NOMO-1 (cell line): ENCODE data around the gene ANXA6.

ENCODE experiments used
- DNase-seq, 2 experiments: peaks; one replicate each; lab custom pipeline; 2025; ENCODE audit not compliant: unreplicated experiment in 2 of 2; lab: John Stamatoyannopoulos, UW

The ANXA6 gene

DNA sequence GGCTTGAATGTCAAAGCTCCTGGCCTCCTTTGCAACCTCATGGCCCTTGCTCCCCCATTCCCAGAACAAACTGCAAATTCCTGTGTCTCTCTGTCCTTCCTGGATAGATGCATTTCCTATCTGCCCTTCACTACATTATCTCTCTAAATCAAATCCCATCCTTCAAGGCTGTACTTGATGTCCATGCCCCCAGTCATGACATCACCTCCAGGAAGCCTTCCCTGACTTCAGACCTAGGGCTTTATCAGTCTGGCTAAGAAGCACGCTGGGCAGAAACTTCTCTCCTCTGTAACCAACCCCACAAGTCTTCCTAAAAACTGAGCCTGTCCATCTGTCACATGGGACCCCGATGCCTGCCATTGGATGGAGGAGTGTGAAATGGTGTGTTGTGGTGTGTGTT, 51.1 kb downstream of the ANXA6 start:
- DNase-seq: no peak

DNA sequence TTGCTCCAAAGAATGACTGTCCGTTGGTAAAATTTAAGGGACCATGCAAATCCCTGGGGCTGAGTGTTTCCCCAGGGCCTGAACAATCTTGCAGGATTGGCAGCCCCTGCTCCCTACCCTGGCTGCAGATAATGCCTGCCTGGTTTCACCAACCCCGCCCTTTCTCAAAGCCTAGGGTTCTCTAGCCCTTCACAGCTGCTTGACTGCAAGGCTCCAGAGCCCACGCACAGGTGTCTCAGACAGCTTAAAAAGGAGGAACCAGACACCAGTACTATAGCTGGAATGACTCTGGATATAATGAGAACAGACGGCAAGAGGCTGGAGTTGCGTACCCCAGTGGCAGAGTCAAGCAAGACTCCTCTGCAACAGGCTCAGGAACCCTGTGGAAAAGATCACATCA, 51.5 kb downstream of the ANXA6 start:
- no peak for DNase-seq

DNA sequence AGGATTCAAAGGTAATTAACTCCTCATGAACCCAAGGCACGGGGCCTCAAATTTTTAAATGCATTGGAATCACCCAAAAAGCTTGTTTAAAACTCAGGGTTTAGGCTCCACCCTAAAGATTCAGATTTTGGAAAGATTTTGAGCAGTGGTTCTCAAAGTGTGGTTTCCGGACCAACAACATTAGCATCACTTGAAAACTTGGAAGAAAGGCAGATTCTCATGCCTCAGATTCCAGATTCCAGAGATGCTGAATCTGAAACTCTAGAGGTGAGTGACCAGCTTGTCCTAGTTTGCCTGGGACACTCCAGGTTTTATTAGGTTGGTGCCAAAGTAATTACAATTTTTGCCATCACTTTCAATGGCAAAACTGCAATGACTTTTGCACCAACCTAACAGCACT, 52.0 kb downstream of the ANXA6 start:
- no peak for DNase-seq

DNA sequence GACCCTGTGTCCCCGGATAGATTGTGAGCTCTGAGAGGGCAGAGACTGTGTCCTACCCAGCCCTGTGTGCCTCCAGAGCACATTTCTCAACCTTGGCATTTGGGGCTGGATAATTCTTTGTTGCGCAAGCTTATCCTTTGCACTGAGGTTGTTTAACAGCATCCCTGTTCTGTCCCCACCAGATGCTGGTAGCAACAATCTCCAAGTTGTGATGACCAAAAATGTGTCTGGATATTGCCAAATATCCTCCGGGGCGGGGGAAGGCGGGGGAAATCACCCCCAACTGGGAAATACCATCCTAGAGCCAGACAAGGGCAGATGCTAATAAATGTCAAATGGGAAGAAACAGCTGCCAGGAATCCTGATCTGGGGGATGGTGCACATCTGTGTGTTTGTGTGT, 52.8 kb downstream of the ANXA6 start:
- no peak for DNase-seq

DNA sequence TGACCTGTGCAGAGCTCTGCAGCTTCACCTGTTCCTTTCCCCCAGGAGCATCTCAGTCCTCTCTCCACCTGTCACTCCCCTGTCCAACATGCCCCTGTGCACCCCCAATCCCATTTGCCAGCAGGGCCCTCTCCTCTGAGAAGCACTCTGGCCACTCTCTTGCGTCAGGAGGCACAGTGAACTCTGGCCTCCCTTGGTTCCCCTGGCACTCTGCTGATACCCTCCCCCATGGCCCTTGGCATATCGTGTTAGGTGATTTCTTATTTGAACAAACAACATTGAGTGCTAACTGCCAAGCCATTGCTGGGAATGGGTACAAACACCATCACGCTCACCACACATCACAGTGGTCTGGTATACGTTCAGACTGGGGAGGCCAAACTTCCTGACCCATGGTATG, 55.8 kb downstream of the ANXA6 start:
- no peak for DNase-seq

DNA sequence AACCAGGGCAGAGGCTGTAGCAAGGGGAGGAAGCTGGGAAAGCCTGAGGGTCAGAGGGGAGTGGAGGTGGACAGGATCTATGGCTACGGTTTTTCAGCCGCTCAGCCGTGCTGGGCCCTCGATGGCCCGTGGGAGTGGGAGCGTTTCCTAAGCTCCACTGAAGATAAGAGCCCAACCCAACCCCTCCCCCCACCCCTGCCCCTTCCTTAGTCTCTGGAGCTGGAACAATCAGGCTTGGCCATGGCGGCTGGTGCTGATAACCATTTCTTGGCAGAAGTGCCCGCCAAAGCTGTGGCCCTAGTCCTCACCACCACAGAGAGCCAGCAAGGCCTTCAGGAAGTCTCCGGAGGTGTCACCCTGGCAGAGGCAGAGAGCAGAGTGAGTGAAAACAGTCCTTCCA, 56.4 kb downstream of the ANXA6 start:
- no peak for DNase-seq

DNA sequence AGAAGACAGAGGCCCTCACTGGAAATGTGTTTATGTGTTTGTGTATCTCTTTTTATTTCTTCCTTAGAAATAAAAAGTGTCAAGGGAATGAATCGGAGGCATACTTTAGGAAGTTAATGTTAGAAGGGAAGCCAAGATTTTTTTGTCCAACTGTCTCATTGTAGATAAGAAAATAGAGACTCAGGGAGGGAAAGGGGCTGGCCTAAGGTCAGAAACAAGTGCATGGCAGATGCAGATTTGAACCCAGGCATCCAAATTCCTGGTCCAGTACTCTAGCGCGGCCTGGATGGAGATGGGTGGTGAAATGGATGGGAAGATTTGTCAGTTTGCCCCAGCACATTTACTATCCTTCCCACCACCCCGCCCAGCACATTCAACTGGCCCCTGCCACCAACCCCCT, 56.9 kb downstream of the ANXA6 start:
- no peak for DNase-seq

DNA sequence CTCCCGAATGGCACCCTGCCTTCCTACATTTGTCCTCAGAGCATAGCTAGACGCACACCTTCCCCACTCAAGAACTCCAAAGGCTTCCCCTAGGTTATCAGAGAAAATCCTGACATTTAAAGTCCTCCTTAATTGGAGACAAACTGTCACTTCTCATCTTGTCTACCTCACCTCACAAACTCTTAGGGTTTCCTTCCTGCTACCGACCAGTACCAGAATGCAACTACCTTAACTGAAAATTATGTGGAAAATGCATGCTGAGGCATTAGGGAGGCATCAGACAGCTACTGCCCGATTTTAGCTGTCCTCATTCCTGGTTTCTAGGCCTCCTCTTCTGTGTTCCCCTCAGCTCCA, 58.8 kb downstream of the ANXA6 start:
- no peak for DNase-seq

DNA sequence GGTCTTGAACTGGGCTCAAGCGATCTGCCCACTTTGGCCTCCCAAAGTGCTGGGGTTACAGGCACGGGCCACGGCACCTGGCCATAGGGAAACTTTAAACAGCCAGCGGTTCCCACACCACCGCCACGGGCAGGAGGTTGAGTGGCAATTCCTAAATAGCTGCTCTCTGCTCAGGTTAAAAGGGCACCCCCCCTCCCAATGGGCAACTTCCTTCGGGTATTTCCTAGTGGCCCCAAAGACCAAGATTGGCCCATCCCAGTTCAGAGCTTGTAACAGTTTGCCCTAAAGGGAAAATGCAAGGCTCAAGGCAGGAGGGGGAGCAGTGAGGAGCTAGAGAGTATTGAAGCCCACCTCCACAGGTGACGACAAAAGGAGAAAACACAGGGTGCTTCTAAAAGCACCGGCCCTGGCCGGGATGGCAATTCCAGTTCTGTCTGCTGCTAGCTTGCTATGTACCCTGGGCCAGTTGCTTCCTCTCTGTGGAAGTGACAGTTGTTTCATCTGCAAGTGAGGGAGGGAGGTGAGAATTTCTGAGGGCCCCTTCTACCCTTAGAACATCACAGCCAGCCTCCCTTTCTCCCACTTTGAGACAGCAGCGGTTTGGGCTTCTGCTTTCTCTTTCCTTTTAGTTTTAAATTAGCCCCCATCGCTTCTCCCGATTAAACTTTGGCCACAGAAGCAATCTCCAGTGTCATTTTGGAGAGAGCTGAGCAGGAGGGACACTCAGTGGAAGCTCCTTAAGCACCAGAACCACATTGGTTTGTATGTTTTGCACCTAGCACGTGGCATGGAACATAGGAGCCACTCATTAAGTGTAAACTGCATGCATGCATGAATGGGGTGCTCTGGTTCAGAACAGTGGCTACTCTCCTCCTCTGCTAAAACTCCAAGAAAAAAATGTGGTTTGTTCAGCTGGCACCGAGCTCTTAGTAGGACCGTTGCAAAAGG, 59.5 kb downstream of the ANXA6 start:
- DNase-seq: peak; percentile 37 to 49

DNA sequence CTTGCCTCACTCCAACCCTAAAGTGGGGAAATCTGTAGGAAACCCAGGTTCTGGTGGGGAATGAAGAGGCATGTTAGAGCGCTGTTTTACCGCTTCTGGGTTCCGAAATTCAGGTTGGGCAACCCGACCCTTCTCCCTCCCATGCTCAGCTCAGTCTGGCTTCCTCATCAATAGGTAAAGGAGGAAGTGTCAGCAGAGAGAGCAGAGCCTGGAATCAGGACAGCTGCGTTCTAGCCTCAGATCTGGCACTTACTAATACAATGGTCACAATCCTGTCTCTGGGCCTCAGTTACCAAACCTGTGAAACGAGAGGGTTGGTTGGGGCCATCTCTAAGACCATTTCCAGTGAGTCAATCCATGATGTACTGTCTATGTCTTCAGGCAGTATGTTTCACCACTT, 60.5 kb downstream of the ANXA6 start:
- DNase-seq: peak; percentile 52 to 82

DNA sequence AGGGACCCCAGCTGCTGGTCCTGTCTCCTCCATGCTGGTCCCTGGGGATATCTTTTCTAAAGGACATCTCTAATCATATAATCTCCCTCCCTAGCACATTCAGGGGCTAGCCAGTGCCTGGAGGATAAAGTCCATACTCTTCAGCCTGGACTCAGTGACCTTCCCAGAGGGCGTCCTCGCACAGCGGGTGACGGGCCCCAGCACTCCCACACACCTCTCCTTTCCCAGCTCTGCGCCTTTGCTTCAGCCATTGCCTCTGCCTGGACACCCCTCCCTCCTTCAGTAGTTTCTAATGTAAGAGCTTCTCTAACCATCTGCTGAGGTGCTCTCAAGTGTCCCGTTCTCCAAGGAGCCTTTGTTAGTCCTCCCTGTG, 61.6 kb downstream of the ANXA6 start:
- DNase-seq: no peak

DNA sequence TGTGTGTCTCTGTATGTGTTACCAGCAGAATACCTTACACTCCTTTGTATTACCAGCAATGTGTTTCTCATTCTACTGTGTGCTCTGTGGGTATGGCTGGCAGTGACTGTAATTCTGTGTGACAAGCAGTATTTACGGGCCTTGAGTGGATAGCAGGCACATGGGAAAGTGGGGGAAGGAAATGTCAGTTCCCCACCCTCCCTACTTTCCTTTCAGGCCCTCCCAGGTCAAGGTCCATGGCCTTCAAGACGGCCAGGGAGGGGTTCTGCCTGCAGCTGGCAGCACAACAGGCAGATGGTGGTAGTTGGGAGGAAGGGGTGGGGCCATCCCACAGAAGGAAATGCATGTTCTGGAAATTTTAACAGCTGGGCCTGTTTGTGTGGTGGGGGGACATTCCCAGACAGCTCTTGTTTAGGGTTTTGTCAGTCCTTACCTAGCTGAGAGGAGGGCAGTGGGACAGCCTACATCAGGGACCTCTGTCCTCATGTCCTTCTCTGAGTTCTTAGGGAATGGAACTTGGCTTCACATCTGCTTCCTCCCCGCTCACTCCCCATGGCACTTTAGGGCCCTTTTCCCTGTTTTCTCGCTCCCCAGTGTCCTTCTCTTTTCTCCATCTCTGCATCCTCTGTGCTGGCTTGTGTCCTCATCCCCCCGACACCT, 62.1 kb downstream of the ANXA6 start:
- no peak for DNase-seq

DNA sequence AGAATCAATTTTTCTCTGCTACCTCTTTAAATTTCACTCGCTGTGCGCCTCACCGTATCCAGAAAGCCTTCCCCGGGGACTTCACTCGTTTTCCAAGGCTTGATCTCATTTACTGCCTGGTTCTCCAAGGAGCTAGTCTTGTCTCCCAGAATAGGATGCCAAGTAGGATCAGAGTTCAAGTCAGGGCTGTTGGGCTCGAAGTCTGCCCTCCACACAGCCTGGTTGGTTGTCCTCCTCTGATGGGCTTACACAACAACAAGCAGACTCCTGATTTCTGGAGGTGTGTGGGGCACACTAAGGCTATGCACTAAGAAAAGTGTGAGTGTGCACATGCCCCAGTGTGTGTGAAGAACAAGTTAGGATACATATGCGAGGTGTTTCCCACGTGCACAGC, 62.7 kb downstream of the ANXA6 start:
- no peak for DNase-seq

DNA sequence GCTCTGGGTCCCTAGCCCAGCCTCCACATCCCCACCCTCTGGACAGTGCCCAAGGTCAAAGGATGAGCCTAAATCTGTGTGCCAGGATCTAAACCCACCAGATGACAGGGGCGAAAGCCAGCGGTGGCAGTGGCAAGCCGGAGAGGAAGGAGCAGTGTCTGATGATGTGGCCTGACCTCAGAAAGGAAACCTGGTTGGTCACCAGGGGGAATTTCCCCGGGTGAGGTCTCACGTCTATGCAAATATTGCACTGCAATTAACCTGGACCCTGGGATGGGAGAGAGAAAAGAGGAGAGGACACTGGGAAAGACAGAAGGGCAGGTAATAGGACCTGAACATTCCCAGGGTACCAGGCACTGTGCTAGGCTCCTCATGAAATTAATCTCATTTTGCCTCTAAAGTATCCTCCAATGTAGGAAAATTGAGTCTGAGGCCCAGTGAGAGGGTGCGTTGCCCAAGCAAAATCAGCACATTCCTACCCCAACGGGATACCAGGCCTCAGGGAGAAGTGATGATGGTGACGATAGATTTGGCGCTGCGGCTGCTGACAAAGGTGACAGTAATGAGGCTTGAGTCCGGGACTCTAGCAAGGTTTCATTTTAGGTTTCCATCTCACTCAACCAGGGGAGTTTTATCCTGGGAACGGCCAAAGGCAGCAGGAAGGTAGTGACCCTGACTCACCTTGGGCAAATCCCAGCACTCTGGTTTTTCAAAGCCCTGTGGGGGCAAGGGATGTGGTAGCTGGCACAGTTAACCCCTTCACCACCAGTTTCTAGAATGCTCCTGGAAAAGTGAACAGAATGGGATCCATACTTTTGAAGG, 63.3 kb downstream of the ANXA6 start:
- DNase-seq: no peak

DNA sequence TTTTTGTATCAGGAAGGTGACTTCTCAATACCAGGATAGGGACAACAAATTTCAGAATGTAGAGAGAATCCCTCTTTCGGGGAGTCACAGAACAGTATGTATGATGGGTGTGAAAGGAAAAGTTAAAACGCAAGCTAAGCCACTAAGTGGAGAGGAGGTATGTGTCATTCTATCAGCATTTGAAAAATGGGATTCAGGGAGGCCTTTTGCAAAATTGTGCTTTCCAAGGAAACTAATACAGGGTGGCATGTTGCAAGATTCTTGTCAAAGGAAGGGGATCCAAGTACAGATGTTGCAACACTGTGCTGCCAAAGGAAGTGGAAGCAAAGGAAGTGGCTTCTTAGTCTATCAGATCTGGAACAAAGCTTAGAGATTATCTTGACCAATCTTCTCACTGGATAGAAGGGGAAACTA, 64.1 kb downstream of the ANXA6 start:
- DNase-seq: peak; percentile 49 to 68

DNA sequence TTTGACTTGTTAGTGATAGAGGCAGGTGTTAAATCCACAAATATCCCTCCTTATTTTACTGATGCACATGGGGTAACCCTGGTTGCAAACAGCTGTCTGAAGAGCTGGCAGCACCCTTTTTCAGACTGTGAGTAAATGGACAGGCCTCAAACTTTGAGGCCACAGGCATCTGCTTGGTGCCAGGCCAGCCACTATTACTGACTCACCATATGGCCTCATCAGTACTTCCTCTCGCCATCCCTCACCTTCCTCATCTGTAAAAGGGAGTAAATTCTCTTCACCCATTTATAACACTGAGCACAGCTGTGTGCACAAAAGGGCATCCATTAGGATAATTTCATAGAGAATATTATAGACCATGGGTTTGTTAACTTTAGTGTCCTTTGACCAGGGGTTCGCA, 64.8 kb downstream of the ANXA6 start:
- DNase-seq: peak; percentile 72 to 81

DNA sequence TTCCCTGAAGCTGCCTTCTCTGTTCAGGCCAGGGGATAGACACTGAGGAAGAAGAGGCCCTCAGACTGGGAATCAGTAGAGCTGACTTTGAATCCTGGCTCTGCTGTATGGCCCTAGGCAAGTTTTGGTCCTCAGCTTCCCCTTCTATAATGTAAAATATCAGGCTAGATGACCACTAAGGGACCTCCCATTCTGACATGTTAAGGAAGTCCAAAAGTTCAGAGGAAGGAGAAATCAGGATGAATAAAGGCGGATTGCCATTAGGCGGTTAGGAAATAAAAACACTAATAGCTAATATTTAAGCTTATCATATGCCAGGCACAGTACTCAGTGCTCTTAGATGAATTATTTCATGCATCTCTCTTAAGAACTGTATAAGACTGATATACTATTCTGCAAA, 67.9 kb downstream of the ANXA6 start:
- no peak for DNase-seq

DNA sequence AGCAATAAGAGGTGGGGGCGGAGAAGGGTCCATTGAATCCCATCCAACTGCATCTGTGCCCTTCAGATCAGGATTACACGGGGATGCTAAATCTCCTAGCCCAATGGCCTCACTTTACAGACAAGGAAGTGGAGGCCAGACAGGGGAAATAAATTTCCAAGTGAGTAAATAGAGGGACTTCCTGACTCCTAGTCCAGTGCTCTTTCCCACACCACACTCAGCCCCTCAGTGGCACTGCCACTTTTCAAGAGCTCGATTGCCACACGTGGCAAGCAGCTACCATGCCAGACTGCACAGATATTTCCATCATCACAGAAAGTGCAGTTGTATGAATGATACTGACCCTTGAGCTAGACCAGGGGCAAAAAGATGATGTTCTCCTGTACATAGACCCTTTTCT, 68.6 kb downstream of the ANXA6 start:
- DNase-seq: no peak

DNA sequence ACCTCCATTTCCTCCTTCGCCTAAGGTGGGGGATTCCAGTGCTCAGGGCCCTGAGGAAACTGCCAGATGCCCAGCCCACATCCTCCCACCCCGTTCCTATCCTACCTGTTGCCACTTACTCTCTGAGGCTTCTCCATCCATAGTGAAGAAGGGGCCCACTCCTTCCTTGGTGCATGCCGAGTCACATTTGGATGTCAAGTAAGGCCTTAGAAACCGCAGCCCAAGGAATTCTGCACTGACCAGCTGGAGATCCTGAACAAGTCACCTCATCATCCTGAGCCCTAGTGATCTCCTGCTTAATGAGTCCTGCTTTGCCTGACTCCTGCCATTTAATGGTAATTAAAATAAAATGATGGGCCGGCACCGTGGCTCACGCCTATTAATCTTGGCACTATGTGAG, 70.1 kb downstream of the ANXA6 start:
- no peak for DNase-seq

DNA sequence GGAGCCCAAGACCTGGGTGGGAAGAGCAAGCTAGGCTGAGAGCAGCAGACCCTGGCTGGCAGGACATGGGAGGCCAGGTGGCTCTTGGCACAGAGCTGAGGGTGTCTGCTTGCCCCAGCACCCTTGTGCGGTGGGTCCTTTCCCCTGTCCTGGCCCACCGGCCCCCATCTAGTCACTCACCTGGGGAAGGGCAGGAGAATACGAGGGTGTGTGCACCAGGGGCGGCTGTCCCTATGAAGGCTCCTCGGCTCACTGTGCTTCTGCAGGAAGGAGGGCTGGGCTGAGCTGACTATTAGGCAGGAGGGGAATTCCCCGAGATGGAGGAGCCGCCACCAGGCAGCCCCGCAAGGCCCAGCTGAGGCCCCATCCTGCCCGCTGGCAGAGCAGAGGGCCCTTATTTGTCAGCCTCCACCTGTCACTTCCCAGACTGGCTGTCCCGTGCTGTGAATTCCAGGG, 70.6 kb downstream of the ANXA6 start:
- DNase-seq: no peak

DNA sequence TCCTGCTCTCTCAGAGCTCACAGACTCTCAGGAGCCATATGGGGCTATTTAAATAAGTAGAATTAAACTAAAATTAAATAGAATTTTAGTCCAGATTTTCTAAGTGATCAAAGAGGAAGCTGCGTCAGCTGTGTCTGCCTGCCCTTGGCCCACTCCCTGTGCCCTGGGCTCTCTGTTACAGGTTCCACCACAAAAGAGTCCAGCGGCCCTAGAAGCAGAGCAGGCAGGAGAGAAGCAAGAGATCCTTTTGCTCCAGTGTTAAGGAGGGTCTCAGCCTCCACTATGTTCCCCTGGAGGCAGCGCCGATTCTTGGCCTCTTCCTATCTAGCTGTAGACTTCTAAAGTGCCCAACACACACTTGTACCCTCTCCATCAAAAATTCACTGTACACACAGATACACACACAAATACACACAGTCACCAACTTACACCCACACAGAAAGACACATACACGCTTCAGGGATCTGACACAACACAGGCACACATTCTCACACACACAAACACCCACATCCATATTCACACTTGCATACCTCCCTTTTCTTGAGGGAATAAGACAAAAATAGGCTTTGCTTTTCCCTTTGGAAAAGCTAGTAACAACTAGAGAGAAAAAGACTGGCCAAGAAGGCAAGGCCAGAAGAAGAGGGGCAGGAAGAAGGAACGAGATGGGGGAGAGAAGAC, 71.2 kb downstream of the ANXA6 start:
- DNase-seq: no peak
